Pancreas (tissue), 10 donors: ENCODE data around the gene DLL4. TPM values are rescaled to one million over a fixed set of nuclear protein-coding genes. Genes with fewer than 3 reads are reported as not detected.
"Not testable (repeated sequence)": the region's sequence is repeated elsewhere in the genome, so short reads cannot be mapped to it uniquely, and the experiment has no call there.

Experiments used
- ATAC-seq, 4 donors: fragments of 200-7000 bp; cut with Tn5 transposase; one replicate each; pipeline versions ENCODE4 v1.8.0 to v1.9.1; 2020; ENCODE audit warnings: mild to moderate bottlenecking in 4 of 4, moderate library complexity in 4 of 4
- DNase-seq, 6 donors: peaks; one replicate each; pipeline ENCODE4 v3.0.0-alpha.2; 2020
- FAIRE-seq: peaks from 2 replicates; lab custom pipeline; 2012; peaks lifted over from hg19 to GRCh38; lab: Jason Lieb, UNC
- H3K27ac ChIP-seq, 4 donors: fragments of 200-600 bp; sonication (generic); 1 replicate in 3 of 4; 2 replicates in 1 of 4; pipeline versions ENCODE4 v1.5.0 to v1.8.0; 2020
- H3K27me3 ChIP-seq, 4 donors: fragments of 200-600 bp; one replicate each; pipeline ENCODE4 v1.8.0; 2021
- H3K36me3 ChIP-seq, 3 donors: fragments of 200-600 bp; sonication (generic) in 1 of 3; one replicate each; pipeline versions ENCODE4 v1.5.0 to v1.8.0; 2020 to 2021
- H3K4me1 ChIP-seq, 3 donors: fragments of 200-600 bp; one replicate each; pipeline ENCODE4 v1.8.0; 2021
- H3K4me3 ChIP-seq, 4 donors: fragments of 200-600 bp; sonication (generic) in 2 of 4; one replicate each; pipeline versions ENCODE4 v1.5.0 to v1.8.0; 2020 to 2021
- H3K9me3 ChIP-seq, 4 donors: fragments of 200-600 bp; one replicate each; pipeline ENCODE4 v1.8.0; 2021
- CTCF ChIP-seq, 4 donors: fragments of 200-600 bp; sonication (generic) in 3 of 4; IDR thresholded peaks; one replicate each; pipeline versions ENCODE4 v1.5.0 to v1.8.0; 2021; ENCODE audit warnings: antibody characterized with exemption in 4 of 4
- whole genome bisulfite sequencing, 2 donors: extraction: QIAGEN DNeasy Blood & Tissue Kit; methylation state at CpG; one replicate each; pipeline ENCODE4 v1.1.7; 2013; 5-methylcytosine and 5-hydroxymethylcytosine counted together
- intact Hi-C, 3 donors: fragments of 100-400 bp; cut with DNase I; formaldehyde crosslinking; loops; one replicate each; pipeline versions ENCODE4 v1.11.1 to v1.14.2; 2022
- polyA plus RNA-seq, 2 donors: library from polyadenylated mRNA; stranded (reverse); fragments of 200-250 nt; gene quantifications; one replicate each; pipeline ENCODE4 v1.2.3, GENCODE V29; 2013
- total RNA-seq, 6 donors: library from RNA; stranded (reverse); fragmentation: NEBNext Ultra II Directional in 4 of 6; extraction: Animal tissue kit (Norgen Biotek cat#: 25700) in 4 of 6; gene quantifications; one replicate each; pipeline versions ENCODE4 v1.2.1 to v1.2.4, GENCODE V29; 2021 to 2023
- donor health status: healthy with polysubstance abuse.
- donor health status: DM: no; HTN: no; CAD: no; lungs with moderate emphysema.
- donor health status: DM: no; HTN: no; CAD: no.
- donor health status: control.
- donor health status: control.
- donor health status: Bipolar disorder and iron deficiency.
- donor health status: DM: yes; HTN: yes; CAD: no.
- donor health status: DM: no; HTN: no; CAD: no.
- donor health status: DM: no; HTN: no; CAD: no.
- donor health status: DM: yes; HTN: yes; CAD: no.

The DLL4 gene
- total and polyA plus RNA-seq, 8 donors, result 1.3 to 4.8 (median 2.3) TPM

DNA sequence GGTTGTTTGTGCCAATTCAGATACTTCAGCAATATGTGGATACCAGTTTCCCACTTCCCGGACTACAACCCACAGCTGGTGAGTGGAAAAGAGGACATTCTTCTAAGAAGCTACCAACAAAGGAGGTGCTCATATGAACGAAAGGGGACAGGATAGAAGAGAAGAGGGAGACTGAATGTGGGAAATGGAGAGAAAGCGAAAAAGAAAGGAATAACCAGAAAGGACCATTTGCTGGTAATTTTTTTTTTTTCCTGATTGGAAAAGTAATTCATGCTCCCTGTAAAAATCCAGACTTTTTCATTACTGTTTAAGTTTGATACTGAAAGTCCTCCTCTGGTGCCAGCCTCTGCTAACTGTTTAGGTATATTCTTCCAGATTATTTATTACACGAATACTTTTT lies 22.6 kb downstream of the DLL4 start:
- WGBS, 2 donors, result 70 to 75% methylated on average over 4 of the region's 4 CpGs
- H3K27me3 ChIP-seq, result no peaks in the 10 kb centered on the region
- H3K36me3 ChIP-seq, result no peaks in the 10 kb centered on the region
- no peaks in the 10 kb centered on the region for H3K9me3 ChIP-seq
- intact Hi-C loops, result no loop called here
- ATAC-seq (no peak), DNase-seq (no peak), FAIRE-seq (no peak)
- peaks cover 14 to 30% (median 18%) of the 10 kb centered on the region in 3 donors for H3K4me1 ChIP-seq
- H3K27ac ChIP-seq, result peak overlapping the region in 2 of 4 donors; percentile 74 to 78
- TF ChIP-seq CTCF (IDR thresholded peaks at IDR 0.05), result no peak
- H3K4me3 ChIP-seq, result no peak overlapping the region

DNA sequence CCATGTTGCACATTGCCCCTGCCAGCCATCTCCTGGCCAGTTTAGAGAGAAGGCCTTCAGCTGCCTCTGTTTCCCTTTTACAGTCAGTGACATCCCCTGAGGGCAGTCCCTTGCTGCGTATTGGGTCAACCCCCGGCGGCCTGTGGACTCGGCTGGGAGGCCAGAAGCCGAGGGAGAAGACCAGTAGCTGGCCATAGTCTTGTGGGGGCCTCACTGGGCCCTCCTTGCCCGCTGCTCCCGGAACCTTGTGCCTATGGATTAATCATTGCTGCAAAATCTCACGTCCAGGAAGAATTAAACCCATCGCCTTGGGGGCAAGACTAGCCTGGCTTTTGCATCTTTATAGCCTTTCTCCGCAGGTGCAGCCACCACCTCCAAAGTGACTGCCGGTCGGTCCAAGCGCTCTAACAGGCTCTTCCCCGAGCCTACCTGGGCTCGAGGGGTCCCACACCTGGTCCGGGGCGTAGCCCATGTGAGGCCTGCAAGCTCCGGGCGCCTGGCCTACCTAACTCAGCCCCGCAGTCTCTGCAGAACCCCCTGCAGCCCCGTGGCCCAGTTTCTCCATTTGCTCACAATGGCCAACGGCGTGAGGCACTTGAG lies 23.3 kb downstream of the DLL4 start:
- intact Hi-C loops, result no loop called here
- H3K27me3 ChIP-seq, result no peaks in the 10 kb centered on the region
- DNase-seq (peak in 1 of 6 donors; percentile 54), ATAC-seq (no peak), FAIRE-seq (no peak)
- 28 to 34% methylated on average over 23 of the region's 23 CpGs for WGBS, 2 donors
- H3K4me3 ChIP-seq, result peak overlapping the region; percentile 38 to 67 (median 54)
- peak overlapping the region; percentile 74 to 85 (median 78) for H3K27ac ChIP-seq
- no peak for TF ChIP-seq CTCF (IDR thresholded peaks at IDR 0.05)
- H3K36me3 ChIP-seq, result no peaks in the 10 kb centered on the region
- peaks cover 14 to 30% (median 23%) of the 10 kb centered on the region in 3 donors for H3K4me1 ChIP-seq
- no peaks in the 10 kb centered on the region for H3K9me3 ChIP-seq

GRCh38 chr15:40952901-40953712 lies 24.0 kb downstream of the DLL4 start, which contains the start of gene CHAC1:
TSS of gene CHAC1 (plus strand) at chr15:40953471. CDS start at chr15:40953584, 113 bp downstream.
- peak; percentile 86 to 92 (median 90) for ATAC-seq
- H3K36me3 ChIP-seq, result no peaks in the 10 kb centered on the region
- WGBS, 2 donors, result 1% methylated on average over 71 to 72 of the region's 72 CpGs
- peak; percentile 95 to 98 (median 96) for DNase-seq
- peaks cover 14 to 30% (median 30%) of the 10 kb centered on the region in 3 donors for H3K4me1 ChIP-seq
- intact Hi-C loops, result no loop called here
- no peak for FAIRE-seq
- peak within 1 kb of the TSS; percentile 38 to 67 (median 54) for H3K4me3 ChIP-seq
- TF ChIP-seq CTCF (IDR thresholded peaks at IDR 0.05), result no peak
- H3K27ac ChIP-seq, result peak within 1 kb of the TSS; percentile 74 to 85 (median 78)
- no peaks in the 10 kb centered on the region for H3K9me3 ChIP-seq
- no peaks in the 10 kb centered on the region for H3K27me3 ChIP-seq

GRCh38 chr15:40953713-40954074 lies 24.6 kb downstream of the DLL4 start:
- Histone ChIP-seq H3K27me3 (no peaks in the 10 kb centered on the region), H3K27ac (peak overlapping the region in 2 of 4 donors; percentile 8 to 78), H3K4me1 (peaks cover 14 to 32% (median 30%) of the 10 kb centered on the region in 3 donors), H3K4me3 (peak overlapping the region; percentile 38 to 67 (median 54)), H3K9me3 (no peaks in the 10 kb centered on the region), H3K36me3 (no peaks in the 10 kb centered on the region)
- WGBS, 2 donors, result 5 to 6% methylated on average over 17 of the region's 17 CpGs
- ATAC-seq (peak; percentile 0 to 2 (median 2)), FAIRE-seq (no peak), DNase-seq (no peak)
- intact Hi-C loops, result no loop called here
- TF ChIP-seq CTCF (IDR thresholded peaks at IDR 0.05), result no peak

DNA sequence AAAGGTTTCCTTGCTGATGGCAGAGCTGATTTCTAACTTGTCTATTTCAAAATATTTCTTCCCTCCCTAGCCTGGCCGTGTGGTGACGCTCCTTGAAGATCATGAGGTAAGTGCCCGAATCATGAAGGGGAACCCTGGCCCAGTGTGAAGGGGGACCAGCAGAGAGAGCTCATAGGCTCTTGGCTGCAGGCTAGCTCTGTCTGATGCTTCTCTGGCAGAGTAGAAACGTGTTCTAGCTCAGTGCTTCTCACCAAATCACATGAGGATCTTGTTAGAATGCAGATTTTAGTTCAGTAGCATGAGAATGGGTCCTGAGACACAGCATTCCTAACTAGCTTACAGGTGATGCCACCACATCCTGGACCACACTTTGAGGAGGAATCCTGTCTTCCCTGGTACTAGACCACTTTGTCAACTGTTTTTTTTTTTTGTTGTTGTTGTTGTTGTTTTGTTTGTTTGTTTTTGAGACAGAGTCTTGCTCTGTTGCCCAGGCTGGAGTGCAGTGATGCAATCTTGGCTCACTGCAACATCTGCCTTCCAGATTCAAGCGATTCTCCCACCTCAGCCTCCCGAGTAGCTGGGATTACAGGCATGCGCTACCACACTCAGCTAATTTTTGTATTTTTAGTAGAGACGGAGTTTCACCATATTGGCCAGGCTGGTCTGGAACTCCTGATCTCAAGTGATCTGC lies 25.2 kb downstream of the DLL4 start:
- H3K27me3 ChIP-seq, H3K27ac ChIP-seq, intact Hi-C loops, ATAC-seq, DNase-seq, H3K9me3 ChIP-seq, H3K36me3 ChIP-seq, FAIRE-seq: not testable (repeated sequence)
- WGBS, 2 donors, result 53 to 55% methylated on average over 8 of the region's 8 CpGs
- Histone ChIP-seq H3K4me3 (peak overlapping the region in 2 of 4 donors; percentile 65 to 67), H3K4me1 (peaks cover 12 to 32% (median 30%) of the 10 kb centered on the region in 3 donors)
